Renal cortical epithelial cell (primary cell): Measurements from ENCODE around the gene MTFR1L. TPM values are rescaled to one million over a fixed set of nuclear protein-coding genes. Genes with fewer than 3 reads are reported as not detected.

Experiments used
- DNase-seq: peaks from one replicate; pipeline ENCODE4 v3.0.0-alpha.2; 2011; ENCODE audit warnings: low read depth
- total RNA-seq: library from RNA; depleted of rRNA; stranded (reverse); fragments of >200 nt; gene quantifications from 2 replicates; pipeline ENCODE4 v1.2.3, GENCODE V29; 2014

MTFR1L gene
- total RNA-seq, 1 donor from 2014 or later: 40.1 TPM

DNA sequence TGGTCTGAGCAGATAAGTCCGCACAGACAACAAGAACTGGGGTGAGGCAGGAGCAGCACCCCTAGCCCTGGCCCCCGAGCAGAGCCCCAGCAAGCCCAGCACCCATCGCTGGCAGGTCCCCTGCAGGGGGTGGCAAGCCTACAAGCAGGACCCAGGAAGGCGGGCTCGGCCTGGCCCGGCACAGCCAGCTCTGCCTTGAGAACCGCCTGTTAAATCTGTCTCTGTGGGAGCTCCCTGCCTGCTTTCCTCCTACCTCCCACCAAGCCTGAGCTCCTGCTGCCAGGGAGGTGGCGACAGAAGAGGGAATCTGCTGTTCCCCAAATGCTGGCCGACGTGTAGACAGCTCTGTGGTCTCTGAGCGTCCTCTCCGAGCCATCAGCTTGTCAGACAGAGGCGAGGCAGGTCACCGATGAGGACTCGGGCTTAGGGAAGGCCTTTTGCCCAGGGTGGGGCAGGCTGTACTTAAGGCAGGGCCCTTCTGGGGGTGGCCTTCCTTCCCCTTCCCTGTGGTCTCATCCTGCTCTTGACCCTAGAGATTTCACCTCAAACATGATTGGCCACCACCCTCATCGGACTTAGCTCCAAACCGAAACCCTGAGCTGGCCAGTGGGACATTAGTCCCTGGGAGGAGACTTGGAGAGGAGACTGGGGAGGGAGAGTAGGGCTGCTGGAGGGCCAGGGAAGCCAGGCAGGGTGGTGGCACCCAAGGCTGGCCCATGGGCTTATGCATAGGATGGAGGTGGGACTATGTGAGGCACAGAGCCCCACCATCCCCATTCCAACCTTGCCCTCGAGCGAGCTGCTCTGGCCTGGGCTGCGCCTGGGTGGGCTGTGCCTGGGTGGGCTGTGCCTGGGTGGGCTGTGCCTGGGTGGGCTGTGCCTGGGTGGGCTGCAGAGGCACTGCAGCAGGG, 12.0 kb upstream of the MTFR1L start:
- no peak for DNase-seq

DNA sequence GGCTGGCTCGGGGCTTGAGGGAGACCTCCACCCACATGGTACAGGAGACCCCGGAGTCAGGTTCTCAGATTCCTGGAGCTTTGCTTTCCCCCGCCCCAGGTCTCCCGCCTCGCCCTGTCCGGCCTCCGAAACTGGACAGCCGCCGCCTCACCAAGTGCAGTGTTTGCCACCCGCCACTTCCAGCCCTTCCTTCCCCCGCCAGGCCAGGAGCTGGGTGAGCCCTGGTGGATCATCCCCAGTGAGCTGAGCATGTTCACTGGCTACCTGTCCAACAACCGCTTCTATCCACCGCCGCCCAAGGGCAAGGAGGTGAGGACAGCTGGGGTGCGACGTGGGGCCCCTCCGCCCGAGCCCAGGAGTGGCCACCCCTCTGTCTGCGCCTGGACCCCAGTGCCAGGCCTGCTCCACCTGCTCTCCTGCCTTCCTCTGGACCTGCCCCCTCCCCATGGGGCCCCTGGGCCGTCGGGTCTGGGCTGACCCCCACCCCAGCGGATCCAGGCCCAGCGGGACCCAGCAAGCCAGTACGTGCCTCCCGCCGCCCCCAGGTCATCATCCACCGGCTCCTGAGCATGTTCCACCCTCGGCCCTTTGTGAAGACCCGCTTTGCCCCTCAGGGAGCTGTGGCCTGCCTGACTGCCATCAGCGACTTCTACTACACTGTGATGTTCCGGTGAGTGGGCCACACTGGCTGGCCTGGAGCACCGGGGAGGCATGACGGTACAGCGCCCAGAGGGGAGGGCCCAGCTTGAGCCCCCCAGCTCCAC, 11.1 kb upstream of the MTFR1L start:
- no peak for DNase-seq

DNA sequence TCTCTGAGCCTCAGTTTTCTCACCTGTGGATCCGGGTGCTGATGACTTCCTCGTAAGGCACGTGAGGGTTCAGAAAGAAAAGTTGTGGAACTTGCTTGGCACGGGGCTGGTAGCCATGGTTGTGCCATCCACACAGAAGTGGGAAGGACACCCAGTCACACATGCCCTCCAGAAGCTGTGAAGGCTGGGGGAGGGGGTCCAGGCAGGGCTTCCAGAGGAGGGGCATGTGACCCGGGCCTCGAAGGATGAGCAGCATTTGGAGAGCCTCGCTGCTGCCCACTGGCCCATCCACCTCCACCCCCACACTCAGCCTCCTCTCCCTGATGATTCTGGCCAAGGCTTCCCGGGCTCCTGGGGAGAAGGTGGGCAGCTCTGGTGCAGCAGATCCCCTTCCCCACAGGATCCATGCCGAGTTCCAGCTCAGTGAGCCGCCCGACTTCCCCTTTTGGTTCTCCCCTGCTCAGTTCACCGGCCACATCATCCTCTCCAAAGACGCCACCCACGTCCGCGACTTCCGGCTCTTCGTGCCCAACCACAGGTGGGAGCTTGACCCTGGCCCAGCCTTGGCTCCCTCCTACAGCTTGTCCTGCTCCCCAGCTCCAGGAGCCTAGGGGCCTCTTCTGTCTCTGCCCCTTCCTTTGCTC, 10.3 kb upstream of the MTFR1L start:
- DNase-seq: no peak

DNA sequence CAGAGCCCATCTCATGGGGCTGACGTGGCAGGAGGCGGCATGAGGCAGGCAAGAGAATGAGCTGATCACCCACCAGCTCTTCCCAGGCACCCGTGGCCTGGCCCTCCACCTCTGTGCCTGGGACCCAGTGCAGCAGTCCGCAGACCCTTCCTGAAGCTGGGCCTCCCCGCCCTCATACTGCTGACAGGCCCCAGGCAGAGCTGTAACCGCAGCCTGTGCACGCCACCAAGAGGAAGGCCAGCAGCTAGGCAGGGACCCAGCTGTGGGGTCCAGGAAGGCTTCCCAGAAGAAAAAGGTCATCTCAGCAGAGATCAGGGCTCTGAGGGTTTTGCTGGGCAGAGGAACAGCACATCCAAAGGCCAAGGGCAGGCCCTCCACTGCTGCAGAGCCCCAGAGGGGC, 9.8 kb upstream of the MTFR1L start:
- no peak for DNase-seq

GRCh38 chr1:25810341-25811299, 9.1 kb upstream of the MTFR1L start:
- no peak for DNase-seq

DNA sequence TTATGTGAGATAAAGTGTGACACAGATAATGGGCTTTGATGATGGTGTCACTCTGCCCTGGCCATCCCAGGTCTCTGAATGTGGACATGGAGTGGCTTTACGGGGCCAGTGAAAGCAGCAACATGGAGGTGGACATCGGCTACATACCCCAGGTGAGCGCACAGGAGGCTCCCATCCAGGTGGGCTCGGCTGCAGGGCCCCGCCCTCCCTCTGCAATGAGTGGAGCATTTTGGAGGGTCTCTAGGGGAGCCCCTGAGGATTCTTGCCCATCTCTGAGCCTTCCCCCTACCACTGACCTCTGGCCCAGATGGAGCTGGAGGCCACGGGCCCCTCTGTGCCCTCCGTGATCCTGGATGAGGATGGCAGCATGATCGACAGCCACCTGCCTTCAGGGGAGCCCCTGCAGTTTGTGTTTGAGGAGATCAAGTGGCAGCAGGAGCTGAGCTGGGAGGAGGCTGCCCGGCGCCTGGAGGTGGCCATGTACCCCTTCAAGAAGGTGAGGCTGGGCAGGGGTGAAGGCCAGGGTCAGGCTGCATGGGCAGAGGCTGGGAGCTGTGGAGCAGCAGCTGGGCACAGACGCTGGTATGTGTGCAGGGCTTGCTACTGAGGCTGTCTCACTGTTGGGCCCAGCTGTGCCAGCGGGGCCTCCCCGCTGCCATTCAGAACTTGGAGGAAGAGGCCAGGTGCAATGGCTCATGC, 8.2 kb upstream of the MTFR1L start:
- no peak for DNase-seq

DNA sequence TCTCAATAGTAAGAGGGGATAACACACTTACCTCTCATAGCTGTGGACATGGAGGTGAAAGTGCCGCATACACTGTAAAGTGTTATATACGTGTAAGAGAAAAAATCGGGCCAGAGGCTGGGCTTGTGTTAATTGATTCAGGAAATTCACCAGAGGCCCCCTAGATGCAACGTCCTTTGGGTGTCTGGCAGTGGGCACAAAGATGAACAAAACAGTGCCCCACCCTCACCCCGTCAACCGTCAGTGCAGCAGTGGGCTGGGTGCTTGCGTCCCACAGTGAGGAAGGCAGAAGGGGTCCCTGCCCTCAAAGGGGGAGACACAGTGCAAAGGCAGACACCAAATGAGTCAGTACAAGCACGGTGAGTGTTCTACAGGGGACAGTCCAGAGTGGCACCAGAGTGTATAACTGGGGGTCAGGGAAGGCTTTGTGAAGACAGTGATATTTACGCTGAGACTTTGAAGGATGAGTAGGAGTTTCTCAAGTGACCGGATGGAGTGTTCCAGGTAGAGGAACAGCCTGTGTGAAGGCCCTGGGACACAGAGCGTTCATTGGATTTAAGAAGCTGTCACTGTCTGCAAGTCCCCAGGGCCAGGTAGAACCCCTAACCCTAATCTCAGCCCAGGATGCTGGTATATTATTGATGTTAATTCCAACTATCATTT, 6.6 kb upstream of the MTFR1L start:
- no peak for DNase-seq

- no peak for DNase-seq
Observed at GRCh38 chr1:25813734-25814471, 5.9 kb upstream of the MTFR1L start.

GRCh38 chr1:25814549-25815087, 5.1 kb upstream of the MTFR1L start:
- no peak for DNase-seq

GRCh38 chr1:25815208-25816111, 4.3 kb upstream of the MTFR1L start:
- DNase-seq: no peak

DNA sequence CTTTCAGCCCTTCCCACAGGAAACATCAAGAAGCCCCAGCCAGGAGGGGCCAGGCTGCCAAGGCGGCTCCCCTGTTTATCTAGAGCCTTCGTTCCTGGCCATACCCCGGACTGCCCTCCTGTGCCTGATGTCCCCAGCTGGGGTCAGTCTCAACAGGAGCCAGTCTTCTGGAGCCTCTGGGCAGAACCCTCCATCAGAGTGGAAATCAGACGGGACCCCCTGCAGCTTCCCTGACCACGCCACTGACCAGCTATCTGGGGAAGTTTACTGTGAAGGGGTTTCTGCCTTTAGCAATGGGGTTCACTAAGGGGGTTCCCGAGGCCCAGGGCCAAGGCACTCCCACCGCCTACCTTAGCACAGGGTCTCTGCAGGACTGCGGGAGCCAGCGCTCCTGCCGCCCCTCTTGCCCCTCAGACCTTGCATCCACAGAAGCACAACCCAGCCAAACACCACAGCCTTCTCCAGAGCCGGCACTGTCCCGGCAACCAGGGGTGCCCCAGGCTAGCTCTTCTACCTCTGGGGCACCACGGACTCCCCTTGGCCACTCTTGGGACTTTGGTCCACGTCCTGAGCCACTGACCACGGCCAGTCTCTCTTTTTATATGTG, 3.5 kb upstream of the MTFR1L start:
- DNase-seq: no peak

- DNase-seq: no peak
Observed at GRCh38 chr1:25817840-25818501, 1.8 kb upstream of the MTFR1L start.

- DNase-seq: no peak
Observed at GRCh38 chr1:25818569-25818968, 1.2 kb upstream of the MTFR1L start.

DNA sequence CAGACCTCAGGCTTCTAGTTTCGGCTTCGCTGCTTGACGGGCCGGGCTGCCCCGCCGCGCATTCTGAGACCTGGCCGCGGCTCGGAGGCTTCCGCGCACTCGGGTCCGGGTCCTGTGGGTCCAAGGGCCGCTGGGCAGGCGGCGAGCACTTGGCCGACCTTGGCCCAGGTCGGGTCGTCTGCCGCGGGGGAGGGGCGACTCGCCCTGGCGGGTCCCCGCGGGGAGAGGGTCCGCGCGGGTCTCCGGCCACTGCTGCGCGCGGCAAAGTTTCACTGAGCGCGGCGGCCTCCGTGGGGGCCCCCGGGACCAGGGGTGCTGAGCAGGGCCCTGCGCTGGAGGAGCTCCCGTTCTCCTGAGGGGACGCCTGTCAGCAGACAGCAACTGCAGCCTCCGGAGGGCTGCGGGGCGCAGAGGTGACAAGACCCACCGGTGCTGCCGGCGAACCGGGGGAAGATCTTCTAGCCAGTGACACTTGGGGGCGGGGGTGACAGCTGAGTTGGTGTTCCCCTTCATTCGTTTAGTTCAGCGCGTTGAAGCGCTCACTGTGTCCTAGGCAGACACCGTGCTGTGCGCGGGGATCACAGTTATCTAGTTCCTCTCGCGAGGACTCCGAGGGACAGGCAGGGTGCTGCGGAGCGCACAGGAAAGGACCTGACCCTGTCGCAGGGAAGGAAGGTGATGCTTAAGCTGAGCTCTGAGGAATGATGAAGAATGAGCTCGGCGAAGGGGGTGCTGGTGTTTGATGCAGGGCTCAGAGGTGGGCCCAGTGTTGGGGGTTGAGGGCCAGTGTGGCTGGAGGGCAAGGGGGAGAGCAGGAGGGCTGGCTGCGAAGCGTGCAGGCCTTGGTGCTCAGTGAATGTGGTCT, 725 bp downstream of the MTFR1L start:
- DNase-seq: peak; percentile 48

DNA sequence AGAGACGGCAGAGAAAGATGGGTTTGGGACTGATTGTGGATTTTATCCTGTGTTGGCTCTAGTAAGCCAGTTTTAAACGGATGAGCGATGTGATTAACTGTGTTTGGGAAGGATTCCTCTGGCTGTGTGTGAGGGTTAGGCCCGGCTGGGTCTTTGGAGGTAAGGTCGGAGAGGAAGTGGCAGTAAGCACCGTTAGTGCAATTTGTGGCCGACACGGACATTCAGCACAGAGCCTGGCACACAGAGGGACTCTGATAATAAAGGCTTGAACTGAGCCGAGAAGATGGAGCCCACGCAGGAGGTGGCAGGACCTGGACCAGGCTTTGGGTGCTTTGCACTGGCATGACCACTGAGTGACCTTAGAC, 1.3 kb downstream of the MTFR1L start:
- DNase-seq: no peak

GRCh38 chr1:25821630-25822091, 1.9 kb downstream of the MTFR1L start:
- peak; percentile 36 for DNase-seq
